Peyer's patch (tissue), 4 donors: ENCODE measurements around the gene RELT. TPM values are rescaled to one million over a fixed set of nuclear protein-coding genes. Genes with fewer than 3 reads are reported as not detected.
A peak's percentile ranks its signal among the peaks of the same experiment; 100 is the strongest.

Experiments used
- DNase-seq, 3 donors: peaks; one replicate each; pipeline ENCODE4 v3.0.0-alpha.2; 2017 to 2019
- H3K27ac ChIP-seq, 4 donors: fragments of 200-600 bp; sonication (generic); one replicate each; pipeline ENCODE4 v1.5.1; 2016 to 2019
- H3K27me3 ChIP-seq, 2 donors: fragments of 200-600 bp; sonication (generic); one replicate each; pipeline ENCODE4 v1.5.1; 2019
- H3K36me3 ChIP-seq, 3 donors: fragments of 200-600 bp; sonication (generic); one replicate each; pipeline ENCODE4 v1.5.1; 2016 to 2019
- H3K4me1 ChIP-seq, 4 donors: fragments of 200-600 bp; sonication (generic); one replicate each; pipeline ENCODE4 v1.5.1; 2016 to 2019
- H3K4me3 ChIP-seq, 4 donors: fragments of 200-600 bp; sonication (generic); 1 replicate in 3 of 4; 2 replicates in 1 of 4; pipeline ENCODE4 v1.5.1; 2016 to 2019; ENCODE audit warnings: mild to moderate bottlenecking in 1 of 4
- H3K9me3 ChIP-seq, 4 donors: fragments of 200-600 bp; sonication (generic); one replicate each; pipeline ENCODE4 v1.5.1; 2016 to 2019; ENCODE audit warnings: mild to moderate bottlenecking in 1 of 4
- POLR2A ChIP-seq, 2 donors: fragments of 450-650 bp; IDR thresholded peaks; one replicate each; pipeline ENCODE4 v1.5.1; 2017; ENCODE audit warnings: antibody characterized with exemption in 2 of 2, mild to moderate bottlenecking in 2 of 2, moderate library complexity in 2 of 2
- total RNA-seq, 4 donors: library from RNA; depleted of rRNA; stranded (reverse); fragments of >200 nt; gene quantifications; one replicate each; pipeline ENCODE4 v1.1.0, GENCODE V29; 2016
- TF ChIP-seq, protein P1 (sequence below), 6 experiments: fragments of 450-650 bp in 4 of 6; fragments of 200-600 bp in 2 of 6; sonication (generic) in 1 of 6; IDR thresholded peaks; one replicate each; pipeline ENCODE4 v1.5.1; 2017 to 2019; ENCODE audit warnings: antibody characterized with exemption in 6 of 6, mild to moderate bottlenecking in 3 of 6, moderate library complexity in 1 of 6

The RELT gene, protein sequence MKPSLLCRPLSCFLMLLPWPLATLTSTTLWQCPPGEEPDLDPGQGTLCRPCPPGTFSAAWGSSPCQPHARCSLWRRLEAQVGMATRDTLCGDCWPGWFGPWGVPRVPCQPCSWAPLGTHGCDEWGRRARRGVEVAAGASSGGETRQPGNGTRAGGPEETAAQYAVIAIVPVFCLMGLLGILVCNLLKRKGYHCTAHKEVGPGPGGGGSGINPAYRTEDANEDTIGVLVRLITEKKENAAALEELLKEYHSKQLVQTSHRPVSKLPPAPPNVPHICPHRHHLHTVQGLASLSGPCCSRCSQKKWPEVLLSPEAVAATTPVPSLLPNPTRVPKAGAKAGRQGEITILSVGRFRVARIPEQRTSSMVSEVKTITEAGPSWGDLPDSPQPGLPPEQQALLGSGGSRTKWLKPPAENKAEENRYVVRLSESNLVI
- 10 to 100 TPM in 1 of 4 donors, 1 to 10 TPM in 3; 1.2 to 19.0 (median 4.7) TPM for total RNA-seq

DNA sequence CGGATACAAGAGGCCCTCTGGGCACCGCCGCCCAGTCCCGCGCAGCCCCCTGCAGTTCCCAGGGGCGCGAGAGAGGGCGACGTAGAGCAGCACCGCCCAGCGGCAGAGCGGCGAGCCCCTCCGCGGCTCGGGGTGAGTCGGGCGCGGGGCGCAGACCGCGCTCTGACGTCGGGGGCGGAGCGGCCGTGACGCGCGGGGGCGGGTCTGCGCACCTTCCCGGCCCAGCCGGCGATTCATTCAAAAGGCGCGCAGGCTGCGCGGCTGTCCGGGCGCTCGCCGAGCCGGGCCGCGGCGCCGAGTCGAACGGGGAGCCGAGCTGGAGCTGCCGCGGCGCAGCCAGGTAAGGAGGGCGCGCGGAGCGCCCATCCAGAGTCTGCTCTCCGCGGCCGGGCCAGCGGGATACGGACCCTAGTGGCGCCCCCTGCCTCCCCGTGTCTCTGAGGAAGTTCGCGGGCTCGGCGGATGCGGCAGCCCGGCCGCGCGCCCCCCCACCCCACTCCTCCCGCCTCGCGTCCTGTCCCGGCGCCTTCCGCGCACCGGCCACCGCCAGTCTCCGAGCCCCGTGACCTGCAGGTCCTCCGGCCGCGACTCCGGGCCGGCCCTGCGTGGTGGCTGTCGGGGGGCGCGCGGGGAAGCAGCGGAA lies at the start of gene RELT:
Gene RELT, plus strand, starts transcription at position 240 of the 643 bp plus-strand sequence. CDS start 12,738 bp downstream, outside the sequence.
- TF ChIP-seq POLR2A (IDR thresholded peaks at IDR 0.05) = peak; percentile 70 to 80
- TF ChIP-seq, protein P1, sequence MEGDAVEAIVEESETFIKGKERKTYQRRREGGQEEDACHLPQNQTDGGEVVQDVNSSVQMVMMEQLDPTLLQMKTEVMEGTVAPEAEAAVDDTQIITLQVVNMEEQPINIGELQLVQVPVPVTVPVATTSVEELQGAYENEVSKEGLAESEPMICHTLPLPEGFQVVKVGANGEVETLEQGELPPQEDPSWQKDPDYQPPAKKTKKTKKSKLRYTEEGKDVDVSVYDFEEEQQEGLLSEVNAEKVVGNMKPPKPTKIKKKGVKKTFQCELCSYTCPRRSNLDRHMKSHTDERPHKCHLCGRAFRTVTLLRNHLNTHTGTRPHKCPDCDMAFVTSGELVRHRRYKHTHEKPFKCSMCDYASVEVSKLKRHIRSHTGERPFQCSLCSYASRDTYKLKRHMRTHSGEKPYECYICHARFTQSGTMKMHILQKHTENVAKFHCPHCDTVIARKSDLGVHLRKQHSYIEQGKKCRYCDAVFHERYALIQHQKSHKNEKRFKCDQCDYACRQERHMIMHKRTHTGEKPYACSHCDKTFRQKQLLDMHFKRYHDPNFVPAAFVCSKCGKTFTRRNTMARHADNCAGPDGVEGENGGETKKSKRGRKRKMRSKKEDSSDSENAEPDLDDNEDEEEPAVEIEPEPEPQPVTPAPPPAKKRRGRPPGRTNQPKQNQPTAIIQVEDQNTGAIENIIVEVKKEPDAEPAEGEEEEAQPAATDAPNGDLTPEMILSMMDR (IDR thresholded peaks at IDR 0.05) = peak; percentile 85 to 98 (median 96)
- peak; percentile 85 to 95 (median 94) for DNase-seq
- H3K4me1 ChIP-seq = peaks cover 0 to 39% (median 17%) of the 10 kb centered on the region in 4 donors

DNA sequence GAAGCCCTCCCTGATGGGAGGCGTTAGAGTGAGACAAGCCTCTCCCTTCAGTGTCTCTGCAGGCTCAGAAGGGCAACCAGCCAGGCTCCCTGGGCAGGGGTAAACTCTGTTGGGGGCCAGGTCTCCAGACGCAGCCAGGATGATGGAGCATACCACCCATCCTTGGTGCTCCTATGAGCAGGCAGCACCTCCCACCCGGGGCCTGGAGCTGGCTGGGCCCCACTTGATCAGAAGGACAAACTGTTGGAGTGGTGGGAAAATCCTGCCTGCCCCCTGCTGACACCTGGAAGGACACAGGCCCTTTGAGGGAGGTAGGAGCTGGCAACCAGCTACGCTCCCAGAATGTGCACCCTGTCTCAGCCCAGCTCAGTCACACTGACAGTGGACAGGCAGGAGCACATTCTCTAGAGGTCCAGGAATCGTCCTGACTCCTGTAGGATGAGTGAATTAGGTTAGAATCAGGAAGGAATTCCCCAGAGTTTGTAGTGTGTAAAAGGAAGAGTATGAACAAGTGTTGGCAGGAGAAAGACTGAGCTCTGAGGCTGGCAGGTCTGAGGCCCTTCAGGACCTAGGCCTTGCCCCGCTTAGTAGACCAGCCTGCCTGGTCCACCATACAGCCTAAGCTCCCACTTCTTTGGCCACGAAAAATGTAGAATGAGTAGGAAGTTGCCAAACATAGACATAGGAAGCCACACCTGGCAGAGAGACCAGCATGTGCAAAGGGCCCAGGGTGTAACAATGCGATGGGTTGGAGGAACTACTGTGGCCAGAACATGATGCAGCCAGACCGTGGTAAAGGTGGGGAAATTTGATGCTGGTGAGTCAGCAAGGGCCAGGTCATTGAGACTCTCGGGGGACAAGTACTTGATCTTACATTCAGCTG lies 49.0 kb upstream of the RELT start:
- Histone ChIP-seq H3K4me1 (peaks cover 0 to 70% (median 3%) of the 10 kb centered on the region in 4 donors), H3K27ac (peak overlapping the region in 3 of 4 donors; percentile 31 to 94 (median 57))
- no peak for TF ChIP-seq POLR2A (IDR thresholded peaks at IDR 0.05)
- TF ChIP-seq, protein P1 (IDR thresholded peaks at IDR 0.05) = no peak

More for the DNA sequence above, at the start of gene RELT:
- Histone ChIP-seq H3K27me3 (no peaks in the 10 kb centered on the region), H3K9me3 (no peaks in the 10 kb centered on the region), H3K27ac (peak within 1 kb of the TSS; percentile 82 to 99 (median 89)), H3K36me3 (no peaks in the 10 kb centered on the region), H3K4me3 (peak within 1 kb of the TSS; percentile 65 to 99 (median 86))

GRCh38 chr11:73327812-73328364 lies 48.3 kb upstream of the RELT start:
- H3K9me3 ChIP-seq = no peaks in the 10 kb centered on the region
- no peaks in the 10 kb centered on the region for H3K27me3 ChIP-seq
- H3K27ac ChIP-seq = peak overlapping the region in 2 of 4 donors; percentile 35 to 94
- TF ChIP-seq, protein P1 (IDR thresholded peaks at IDR 0.05) = no peak
- TF ChIP-seq POLR2A (IDR thresholded peaks at IDR 0.05) = no peak
- no peak for DNase-seq
- H3K4me1 ChIP-seq = peaks cover 0 to 63% (median 3%) of the 10 kb centered on the region in 4 donors
- H3K4me3 ChIP-seq = no peak overlapping the region
- H3K36me3 ChIP-seq = no peaks in the 10 kb centered on the region

More for the DNA sequence above, 49.0 kb upstream of the RELT start:
- no peaks in the 10 kb centered on the region for H3K36me3 ChIP-seq
- no peaks in the 10 kb centered on the region for H3K9me3 ChIP-seq
- DNase-seq = no peak
- H3K4me3 ChIP-seq = no peak overlapping the region
- no peaks in the 10 kb centered on the region for H3K27me3 ChIP-seq

- Histone ChIP-seq H3K4me1 (peaks cover 0 to 57% (median under 1%) of the 10 kb centered on the region in 4 donors), H3K9me3 (no peaks in the 10 kb centered on the region), H3K36me3 (no peaks in the 10 kb centered on the region), H3K27ac (peak overlapping the region in 3 of 4 donors; percentile 25 to 64 (median 52)), H3K4me3 (no peak overlapping the region), H3K27me3 (no peaks in the 10 kb centered on the region)
- TF ChIP-seq, protein P1 (IDR thresholded peaks at IDR 0.05) = no peak
- TF ChIP-seq POLR2A (IDR thresholded peaks at IDR 0.05) = no peak
- DNase-seq = no peak
Measured at GRCh38 chr11:73330569-73331093, 45.6 kb upstream of the RELT start.
